CD4-positive, alpha-beta T cell treated with Interleukin-6 at 100 ng/mL for 8 hours (primary cell): ENCODE results near the gene LGALS9C.
"Not testable (repeated sequence)": the region's sequence is repeated elsewhere in the genome, so short reads cannot be mapped to it uniquely, and the experiment has no call there.

Experiments used
- DNase-seq: peaks from one replicate; pipeline ENCODE4 v3.0.0-alpha.2; 2020; ENCODE audit warnings: mixed read lengths, low spot score

LGALS9C gene

DNA sequence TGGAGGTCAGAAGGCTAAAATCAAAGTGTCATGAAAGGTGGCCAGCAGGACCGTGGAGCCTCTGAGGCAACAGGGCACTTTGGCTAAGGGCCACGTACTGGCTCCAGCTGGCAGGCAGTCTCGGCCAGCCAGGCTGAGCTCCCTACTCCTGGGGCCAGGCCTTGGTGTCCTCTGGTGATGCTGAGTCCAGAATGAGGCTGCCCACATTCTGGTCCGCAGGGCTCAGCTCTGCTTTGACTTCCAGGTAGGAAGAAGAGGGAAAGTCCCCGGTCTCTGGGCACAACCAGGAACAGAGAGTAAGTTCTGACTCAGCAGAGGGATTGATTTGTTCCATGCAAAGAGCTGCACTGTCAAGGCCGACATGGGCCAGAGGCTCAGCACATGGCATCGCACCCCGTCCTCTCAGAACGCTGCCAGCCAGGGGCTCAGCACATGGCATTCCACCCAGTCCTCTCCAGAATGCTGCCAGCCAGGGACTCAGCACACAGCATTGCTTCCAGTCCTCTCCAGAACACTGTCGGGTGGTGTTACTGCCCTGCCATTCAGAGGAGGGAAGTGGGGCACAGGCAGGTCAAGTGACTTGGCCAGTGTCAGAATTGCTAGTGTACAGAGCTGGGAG is 2.5 kb downstream of the LGALS9C start:
- not testable (repeated sequence) for DNase-seq

DNA sequence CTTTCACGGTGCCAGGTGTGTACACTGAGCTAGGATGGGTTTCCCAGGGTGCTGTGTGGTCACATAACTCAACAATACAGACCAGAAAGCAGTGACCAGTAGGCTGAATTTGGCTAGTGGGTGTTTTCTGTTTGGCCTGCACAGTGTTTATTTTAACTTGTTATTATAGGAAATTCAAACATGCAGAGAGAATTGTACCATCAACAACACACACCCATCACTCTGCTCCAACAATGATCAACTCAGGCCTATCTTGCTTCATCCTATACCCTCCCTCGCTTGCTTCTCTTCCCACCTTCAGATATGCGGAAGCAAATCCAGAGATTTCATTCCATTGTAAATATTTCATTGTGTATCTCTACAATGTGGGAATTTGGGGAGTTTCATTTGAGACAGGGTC is 5.2 kb downstream of the LGALS9C start:
- DNase-seq, result not testable (repeated sequence)

DNA sequence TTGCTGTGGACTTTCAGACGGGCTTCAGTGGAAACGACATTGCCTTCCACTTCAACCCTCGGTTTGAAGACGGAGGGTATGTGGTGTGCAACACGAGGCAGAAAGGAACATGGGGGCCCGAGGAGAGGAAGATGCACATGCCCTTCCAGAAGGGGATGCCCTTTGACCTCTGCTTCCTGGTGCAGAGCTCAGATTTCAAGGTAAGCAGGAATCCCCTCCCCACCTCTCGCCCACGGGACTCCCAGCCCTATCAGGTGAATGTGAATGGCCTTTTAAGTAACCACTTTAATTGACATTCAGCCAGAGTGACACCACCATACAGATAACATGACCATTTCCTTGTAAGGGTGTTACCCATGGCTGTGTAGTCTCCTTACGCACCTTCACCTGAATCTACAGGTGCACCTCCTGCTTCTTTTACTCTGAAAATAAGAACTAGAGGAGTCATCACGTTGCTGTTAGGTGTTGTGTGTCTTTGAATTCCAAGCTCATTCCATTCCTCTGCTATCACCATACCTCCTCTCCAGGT is 9.4 kb downstream of the LGALS9C start:
- DNase-seq, result not testable (repeated sequence)

DNA sequence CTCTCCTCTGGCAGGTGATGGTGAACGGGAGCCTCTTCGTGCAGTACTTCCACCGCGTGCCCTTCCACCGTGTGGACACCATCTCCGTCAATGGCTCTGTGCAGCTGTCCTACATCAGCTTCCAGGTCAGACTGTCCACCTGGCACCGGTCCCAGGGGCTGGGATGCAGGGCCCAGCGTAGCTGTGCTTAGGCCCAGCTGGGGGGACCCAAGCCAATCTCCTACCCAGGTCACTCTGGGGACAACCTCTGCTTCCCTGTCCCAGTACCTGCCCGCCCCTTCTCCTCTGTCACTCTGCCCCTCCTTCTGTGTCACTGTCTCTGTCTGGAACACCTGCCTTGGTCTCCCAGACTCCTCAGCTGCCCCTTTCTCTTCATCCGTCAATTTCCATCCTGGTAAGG is 11.0 kb downstream of the LGALS9C start:
- DNase-seq, result not testable (repeated sequence)

DNA sequence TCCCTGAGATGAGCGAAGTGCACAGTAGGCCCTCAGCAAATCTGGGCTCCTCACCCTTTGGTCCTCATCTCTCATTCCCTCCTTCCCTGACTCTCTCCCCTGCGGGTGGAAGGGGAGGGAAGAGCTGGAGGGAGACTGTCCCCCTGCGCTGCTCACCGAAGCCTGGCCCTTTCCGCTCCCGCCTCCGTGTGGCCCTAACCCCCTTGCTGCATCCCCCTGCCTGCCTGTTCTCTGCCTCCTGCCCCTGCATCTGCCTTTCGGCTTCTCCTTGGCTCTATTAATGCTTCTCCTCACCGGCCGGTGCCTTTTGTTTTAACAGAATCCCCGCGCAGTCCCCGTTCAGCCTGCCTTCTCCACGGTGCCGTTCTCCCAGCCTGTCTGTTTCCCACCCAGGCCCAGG is 12.0 kb downstream of the LGALS9C start:
- not testable (repeated sequence) for DNase-seq

DNA sequence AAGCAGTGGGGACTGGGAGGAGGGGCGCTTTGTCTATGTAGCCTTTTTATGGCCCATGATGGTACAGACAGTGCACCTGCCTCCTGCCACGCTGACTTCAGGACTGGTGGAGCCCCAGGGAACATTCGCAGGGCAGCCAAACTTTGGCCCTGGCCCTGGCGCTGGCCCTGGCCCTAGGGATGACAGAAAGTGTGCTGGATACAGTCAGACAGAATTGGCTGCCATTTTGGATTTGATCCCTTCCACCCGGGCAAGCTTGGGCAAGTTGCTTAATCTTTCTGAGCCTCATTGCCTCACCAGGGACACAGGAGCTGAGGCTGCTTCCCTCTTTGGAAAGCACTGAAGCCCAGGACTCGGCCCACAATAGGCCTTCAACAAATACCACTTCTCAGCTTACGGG is 13.4 kb downstream of the LGALS9C start:
- not testable (repeated sequence) for DNase-seq

DNA sequence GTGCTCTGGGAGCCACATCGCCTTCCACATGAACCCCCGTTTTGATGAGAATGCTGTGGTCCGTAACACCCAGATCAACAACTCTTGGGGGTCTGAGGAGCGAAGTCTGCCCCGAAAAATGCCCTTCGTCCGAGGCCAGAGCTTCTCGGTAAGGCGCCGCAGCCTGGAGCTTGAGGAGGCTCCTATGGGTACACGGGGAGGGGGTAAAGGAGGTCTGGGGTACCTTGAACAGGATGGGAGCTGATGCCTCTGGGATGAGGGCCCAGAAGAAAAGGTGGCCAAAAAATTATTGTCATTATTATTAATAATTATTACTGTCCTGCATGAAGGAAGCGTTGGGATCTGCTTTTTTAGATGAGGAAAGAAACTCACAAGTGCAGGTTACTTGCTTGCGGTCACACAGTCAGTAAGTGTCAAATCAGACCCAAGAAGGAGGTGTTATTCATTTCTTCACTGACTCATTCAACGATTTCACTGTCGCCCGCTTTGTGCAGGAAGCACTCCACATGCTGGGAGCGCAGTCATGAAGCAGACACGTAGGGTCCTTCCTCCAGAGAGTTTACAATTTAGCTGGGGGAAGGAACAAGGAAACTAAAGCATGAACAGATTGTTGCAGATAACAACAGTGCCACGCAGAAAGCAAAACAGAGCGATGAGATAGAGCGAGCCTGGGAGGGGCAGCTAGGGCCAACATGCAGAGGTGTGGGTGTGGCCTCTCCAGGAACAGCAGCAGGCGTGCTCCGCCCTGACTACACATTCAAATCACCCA is 16.3 kb downstream of the LGALS9C start:
- not testable (repeated sequence) for DNase-seq

DNA sequence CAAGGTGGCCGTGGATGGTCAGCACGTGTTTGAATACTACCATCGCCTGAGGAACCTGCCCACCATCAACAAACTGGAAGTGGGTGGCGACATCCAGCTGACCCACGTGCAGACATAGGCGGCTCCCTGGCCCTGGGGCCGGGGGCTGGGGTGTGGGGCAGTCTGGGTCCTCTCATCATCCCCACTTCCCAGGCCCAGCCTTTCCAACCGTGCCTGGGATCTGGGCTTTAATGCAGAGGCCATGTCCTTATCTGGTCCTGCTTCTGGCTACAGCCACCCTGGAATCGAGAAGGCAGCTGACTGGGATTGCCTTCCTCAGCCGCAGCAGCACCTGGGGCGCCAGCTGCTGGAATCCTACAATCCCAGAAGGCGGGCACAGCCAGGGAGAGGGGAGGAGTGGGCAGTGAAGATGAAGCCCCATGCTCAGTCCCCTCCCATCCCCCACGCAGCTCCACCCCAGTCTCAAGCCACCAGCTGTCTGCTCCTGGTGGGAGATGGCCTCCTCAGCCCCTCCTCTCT is 17.7 kb downstream of the LGALS9C start:
- not testable (repeated sequence) for DNase-seq

DNA sequence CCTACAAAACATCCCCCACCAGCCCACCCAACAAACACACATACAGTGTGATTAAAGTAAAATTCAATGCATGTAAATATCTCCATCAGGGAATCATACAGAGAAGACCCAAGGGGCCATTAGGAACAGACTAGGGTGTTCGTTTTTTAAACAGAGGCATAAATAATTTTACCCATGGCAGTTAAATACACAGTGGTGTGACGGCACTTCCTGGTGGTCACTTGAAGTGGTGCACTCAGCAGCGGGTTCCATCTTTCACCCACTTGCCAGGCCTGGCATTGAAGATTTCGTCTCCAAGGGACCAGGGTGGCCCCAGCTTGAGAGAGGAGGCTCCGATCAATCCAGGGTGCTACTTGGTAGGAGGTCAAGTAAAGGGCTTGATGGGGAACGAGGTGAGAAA is 20.5 kb downstream of the LGALS9C start:
- DNase-seq, result not testable (repeated sequence)

DNA sequence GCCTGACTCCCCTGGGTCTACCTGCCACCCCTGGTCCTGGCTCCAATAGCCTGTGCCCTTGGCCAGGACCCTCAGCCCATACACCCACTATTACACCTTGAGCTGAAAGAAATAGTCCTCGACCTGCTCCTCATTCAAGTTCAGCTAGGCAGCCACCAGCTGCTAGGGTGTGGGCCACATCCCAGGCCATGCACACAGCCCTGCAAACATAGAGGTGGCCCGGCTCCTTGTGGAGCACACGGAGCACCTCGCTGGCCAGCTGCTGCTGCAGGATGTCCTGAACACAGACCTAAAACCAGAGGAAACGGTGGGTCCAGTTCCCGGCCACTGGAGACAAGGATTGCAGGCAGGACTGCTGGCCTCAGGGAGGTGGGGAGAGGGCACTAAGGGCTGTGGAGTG is 22.5 kb downstream of the LGALS9C start:
- DNase-seq, result not testable (repeated sequence)

DNA sequence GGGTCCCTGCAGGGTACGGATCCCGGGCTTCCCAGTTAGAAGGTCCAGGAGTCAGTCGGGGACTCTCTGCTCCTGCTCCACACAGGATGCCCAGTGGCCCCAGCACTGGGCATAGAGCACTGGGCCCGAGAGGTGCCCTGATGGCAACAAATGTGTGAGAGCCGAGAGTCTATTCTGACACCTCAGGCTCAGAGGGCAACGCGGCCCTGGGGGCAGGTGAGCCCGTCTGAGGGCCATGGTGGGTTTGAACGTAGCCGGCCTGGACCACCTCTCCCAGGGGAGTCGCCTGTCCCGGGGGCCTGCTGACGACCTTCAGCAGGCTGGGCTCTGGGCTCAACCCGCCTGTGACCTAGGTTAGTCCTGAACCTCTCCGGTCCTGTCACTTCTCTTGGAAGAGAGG is 23.2 kb downstream of the LGALS9C start:
- DNase-seq, result not testable (repeated sequence)

DNA sequence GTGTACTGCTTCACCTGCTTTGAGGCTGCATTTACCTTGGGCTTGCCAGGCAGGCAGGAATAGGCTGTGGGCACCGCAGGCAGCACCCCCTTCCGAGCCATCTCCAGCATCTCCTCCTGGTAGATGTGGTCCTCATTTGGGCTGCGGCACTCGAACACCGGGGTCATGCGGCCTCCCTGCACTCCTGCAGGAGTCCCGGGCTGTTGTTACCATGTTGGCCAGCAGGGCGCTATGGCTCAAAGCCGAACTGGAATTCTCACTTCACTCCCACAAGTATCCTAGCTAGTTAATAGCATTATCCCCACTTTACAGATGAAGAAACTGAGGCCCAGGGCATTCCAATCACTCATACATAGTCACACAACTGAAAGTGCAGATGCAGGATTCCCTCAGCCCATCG is 23.7 kb downstream of the LGALS9C start:
- not testable (repeated sequence) for DNase-seq

DNA sequence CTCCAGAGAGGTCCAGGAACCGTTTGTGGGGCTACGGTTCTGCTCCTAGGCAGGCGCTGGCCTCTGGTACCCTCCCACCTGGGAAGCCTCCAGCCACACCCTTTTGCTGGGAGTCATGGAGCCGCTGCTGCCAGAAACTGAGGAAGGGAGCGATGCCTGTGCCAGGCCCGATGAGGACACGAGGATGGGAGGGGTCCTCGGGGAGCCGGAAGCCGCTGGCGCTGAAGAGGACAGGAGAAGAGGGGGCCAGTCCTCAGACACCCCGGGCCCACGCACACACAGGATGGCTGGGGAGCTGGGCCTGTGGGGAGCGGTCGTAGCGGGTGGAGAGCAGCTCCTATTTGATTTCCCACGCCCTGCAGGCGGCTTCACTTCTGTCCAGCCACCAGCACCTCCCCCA is 24.2 kb downstream of the LGALS9C start:
- DNase-seq, result not testable (repeated sequence)

DNA sequence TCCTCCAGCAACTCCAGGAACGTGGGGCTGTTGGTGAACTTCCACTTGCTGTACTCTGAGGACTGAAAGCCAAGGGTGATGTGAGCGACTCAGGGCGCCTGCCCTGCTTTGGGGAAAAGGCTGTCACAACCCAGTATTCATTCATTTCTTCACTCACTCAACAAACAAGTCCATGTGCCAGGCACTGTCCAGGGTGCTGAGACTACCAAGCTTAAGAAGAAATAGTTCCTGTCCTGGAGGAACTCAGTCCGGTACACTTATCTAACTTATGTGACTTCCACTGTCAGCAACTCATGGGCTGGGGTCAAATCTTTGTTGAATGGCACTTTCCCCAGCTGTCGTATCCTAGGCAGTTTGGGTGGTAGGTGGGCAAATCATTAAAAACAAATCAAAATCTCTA is 26.6 kb downstream of the LGALS9C start:
- DNase-seq, result not testable (repeated sequence)

DNA sequence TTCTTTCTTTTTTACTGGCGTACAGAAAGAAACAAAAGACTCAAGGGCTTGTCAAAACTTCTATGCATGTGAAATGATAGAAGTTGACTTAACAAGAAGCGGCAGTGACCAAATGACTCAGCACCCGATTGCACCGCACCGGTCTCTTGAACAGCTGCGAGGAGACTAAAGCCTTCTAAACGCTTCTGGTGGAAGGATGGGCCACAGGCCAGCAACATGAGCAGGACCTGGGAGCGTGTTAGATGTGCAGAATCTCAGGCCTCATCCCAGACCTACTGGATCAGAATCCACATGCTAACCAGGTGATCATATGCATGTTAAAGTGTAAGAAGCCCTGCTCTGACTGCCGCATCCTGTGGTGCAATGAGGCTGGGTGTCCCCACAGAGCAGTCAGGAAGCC is 31.1 kb downstream of the LGALS9C start:
- DNase-seq, result not testable (repeated sequence)

DNA sequence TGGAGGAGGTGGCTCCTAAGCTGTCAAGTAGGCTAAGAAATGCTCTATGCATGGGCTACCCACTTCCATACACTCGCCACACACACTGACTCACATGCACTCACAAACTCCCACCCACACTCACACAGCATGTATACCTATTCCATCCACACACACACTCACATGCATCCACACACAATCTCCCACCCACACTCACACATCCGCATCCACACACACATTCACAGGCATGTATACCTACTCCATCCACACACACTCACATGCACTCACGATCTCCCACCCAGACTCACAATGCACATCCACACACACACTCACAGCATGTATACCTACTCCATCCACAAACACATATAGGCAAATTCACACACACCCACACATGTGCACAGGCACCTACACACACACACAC is 32.1 kb downstream of the LGALS9C start:
- not testable (repeated sequence) for DNase-seq

DNA sequence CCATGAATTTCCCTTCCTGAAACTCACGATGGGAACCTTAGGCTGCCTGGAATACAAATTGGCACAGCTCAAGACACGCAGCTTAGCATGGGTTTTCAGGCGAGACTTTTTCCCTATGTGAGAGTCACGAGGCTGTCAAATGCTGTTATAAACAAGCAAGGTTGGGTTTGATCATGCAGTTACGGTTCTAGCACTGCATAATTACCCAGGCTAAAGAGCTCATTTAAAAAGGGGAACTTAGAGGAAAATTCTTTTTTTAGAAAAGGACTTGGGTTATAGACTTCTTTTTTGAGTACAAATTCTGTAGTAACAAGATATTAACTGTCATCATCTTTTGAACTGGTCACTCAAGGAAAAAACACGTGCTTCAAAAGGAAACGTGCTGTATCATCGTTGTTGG is 44.5 kb downstream of the LGALS9C start:
- DNase-seq, result not testable (repeated sequence)

DNA sequence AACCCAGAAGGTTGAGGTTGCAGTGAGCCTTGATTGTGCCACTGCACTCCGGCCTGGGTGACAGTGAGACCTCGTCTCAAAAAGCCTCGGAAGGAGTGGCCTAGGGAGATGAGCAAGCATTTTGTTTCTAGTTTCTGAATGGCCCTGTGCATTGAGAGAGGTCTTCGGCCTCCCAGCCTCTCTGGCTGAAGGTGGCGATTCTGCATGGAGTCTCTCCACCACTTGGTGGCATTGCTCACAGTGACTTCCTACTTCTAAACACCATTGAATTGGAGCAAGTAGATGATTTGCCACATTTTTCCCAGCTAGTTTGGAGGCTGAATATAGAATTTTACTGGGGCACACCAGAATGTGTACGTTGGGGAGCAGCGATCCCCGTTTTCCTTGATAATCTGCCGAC is 48.4 kb downstream of the LGALS9C start:
- DNase-seq, result not testable (repeated sequence)

DNA sequence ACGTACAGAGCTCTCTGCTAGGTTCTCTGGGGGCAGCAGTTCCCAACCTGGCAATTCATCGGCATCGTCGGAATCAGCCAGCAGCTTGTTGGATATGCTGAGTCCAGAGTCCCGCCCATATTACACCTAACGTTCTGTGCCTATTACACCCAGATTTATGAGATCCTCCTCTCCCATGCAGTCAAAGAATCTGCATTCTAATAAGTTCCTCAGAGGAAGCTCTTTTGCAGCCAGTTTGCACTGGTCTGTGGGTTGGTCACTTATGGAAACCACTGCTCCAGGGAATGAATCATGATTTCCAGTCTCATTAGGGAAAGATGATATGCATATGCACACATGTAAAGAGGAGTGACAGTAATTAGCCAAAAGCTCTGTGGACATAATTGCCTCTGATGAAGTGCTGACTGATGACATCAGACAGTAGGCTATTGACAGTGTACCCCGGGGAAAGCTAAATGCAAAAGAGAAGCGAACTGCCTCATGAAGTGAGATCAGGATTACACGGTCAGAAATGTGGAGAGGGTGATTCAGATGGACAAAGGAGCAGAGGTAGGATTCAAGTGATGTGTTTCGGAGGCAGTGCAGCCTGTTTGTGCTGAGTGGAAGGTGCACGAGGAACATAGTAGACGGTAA is 49.7 kb downstream of the LGALS9C start:
- not testable (repeated sequence) for DNase-seq

DNA sequence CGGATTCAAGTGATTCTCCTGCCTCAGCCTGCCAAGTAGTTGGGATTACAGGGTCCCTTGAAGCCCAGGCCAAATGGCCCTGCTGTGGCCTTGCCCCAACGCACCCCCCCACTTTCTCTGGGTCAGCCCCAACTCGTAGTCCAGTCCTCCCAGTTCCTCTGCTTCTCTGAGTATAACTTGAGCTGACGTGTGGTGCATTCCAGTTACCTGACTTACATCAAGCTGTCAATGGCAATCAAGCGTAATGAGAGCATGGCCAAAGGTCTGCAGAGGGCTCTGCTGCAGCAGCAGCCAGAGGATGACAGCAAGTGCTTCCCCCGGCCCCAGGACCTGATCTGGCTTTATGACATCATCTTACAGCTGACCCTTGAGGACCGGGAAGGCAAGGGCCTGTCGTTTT is 50.8 kb downstream of the LGALS9C start:
- DNase-seq, result not testable (repeated sequence)

DNA sequence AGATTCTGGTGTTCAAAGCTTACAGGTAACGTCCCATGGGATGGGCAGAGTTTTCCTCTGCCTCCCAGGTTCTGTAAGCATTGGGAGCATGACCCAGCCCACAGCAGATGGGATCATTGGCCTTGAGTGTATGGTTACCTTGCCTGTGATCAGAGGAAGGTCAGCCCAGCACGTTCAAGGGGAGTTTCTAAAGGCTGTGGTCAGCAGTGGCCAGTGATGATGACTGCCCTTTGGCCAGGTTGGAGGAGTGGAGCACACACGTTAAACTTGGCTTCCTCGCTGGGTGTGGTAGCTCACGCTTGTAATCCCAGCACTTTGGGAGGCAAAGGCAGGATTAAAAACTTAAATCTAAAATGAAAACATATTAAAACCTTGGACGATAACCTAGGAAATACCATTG is 51.8 kb downstream of the LGALS9C start:
- DNase-seq, result not testable (repeated sequence)

DNA sequence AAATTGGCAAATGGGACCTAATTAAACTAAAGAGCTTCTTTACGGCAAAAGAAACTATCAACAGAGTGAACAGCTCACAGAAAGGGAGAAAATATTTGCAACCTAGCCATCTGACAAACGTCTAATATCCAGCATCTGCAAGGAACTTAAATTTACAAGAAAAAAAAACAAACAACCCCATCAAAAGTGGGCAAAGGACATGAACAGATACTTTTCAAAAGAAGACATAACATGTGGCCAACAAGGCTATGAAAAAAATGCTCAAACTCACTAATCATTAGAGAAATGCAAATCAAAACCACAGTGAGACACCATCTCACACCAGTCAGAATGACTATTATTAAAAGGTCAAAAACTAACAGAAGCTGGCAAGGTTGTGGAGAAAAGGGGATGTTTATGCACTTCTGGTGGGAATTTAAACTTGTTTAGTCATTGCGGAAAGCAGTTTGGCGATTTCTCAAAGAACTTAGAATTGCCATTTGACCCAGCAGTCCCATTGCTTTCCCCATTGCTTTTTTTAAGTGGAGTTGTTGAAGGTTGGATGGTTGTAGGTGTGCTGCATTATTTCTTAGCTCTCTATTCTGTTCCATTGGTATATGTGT is 52.4 kb downstream of the LGALS9C start:
- not testable (repeated sequence) for DNase-seq
